ENCODE data around the gene GDPD2. TPM values are rescaled to one million over a fixed set of nuclear protein-coding genes. Genes with fewer than 3 reads are reported as not detected.

The GDPD2 gene
- total and polyA plus RNA-seq, 11 donors = not detected

- Histone ChIP-seq H3K27me3 (peaks cover 0 to 4% (median 0%) of the 10 kb centered on the region in 9 donors), H3K4me3 (no peak overlapping the region), H3K27ac (no peak overlapping the region), H3K4me1 (peaks cover 0 to 6% (median 0%) of the 10 kb centered on the region in 12 donors), H3K9me3 (no peaks in the 10 kb centered on the region), H3K36me3 (no peaks in the 10 kb centered on the region)
- TF ChIP-seq CTCF (IDR thresholded peaks at IDR 0.05) = no peak
- no peak for TF ChIP-seq POLR2A (IDR thresholded peaks at IDR 0.05)
- intact Hi-C loops (cut with DNase I) = no loop called here
- ATAC-seq (no peak), DNase-seq (no peak)
Measured at GRCh38 chrX:70466968-70467367, 43.9 kb downstream of the GDPD2 start.

GRCh38 chrX:70468709-70469108 is 45.6 kb downstream of the GDPD2 start:
- 70 to 98% (median 85%) methylated on average over 1 of the region's 1 CpG for WGBS, 4 donors
- TF ChIP-seq POLR2A (IDR thresholded peaks at IDR 0.05) = no peak
- no peak for TF ChIP-seq CTCF (IDR thresholded peaks at IDR 0.05)
- Histone ChIP-seq H3K4me3 (no peak overlapping the region), H3K9me3 (no peaks in the 10 kb centered on the region), H3K4me1 (peaks cover 0 to 6% (median 0%) of the 10 kb centered on the region in 12 donors), H3K36me3 (no peaks in the 10 kb centered on the region), H3K27ac (no peak overlapping the region), H3K27me3 (peaks cover 0 to 4% (median 0%) of the 10 kb centered on the region in 9 donors)
- DNase-seq = no peak
- no peak for ATAC-seq
- intact Hi-C loops (cut with DNase I) = no loop called here

- intact Hi-C loops (cut with DNase I) = no loop called here
- H3K4me1 ChIP-seq = peaks cover 0 to 6% (median 0%) of the 10 kb centered on the region in 12 donors
- TF ChIP-seq CTCF (IDR thresholded peaks at IDR 0.05) (no peak), POLR2A (IDR thresholded peaks at IDR 0.05) (no peak)
- ATAC-seq (no peak), DNase-seq (no peak)
- H3K9me3 ChIP-seq = no peaks in the 10 kb centered on the region
- H3K4me3 ChIP-seq = no peak overlapping the region
- H3K27ac ChIP-seq = no peak overlapping the region
- no peaks in the 10 kb centered on the region for H3K36me3 ChIP-seq
- peaks cover 0 to 9% (median 0%) of the 10 kb centered on the region in 9 donors for H3K27me3 ChIP-seq
- 71 to 91% (median 86%) methylated on average over 3 of the region's 3 CpGs for WGBS, 4 donors
Measured at GRCh38 chrX:70470850-70471289, 47.8 kb downstream of the GDPD2 start.

- intact Hi-C loops (cut with DNase I) = loop anchor here in 1 of 10 donors (2.0 kb wide), 1 partner anchor 20 kb away; no protein-coding TSS in a partner anchor
- Histone ChIP-seq H3K27ac (peak overlapping the region in 8 of 12 donors; percentile 1 to 87 (median 55)), H3K36me3 (no peaks in the 10 kb centered on the region), H3K27me3 (peaks cover 0 to 40% (median 0%) of the 10 kb centered on the region in 9 donors), H3K9me3 (no peaks in the 10 kb centered on the region), H3K4me1 (peaks cover 0 to 44% (median 11%) of the 10 kb centered on the region in 12 donors), H3K4me3 (no peak overlapping the region)
- WGBS, 4 donors = 55 to 96% (median 80%) methylated on average over 5 of the region's 5 CpGs
- ATAC-seq = no peak
- DNase-seq = no peak
- TF ChIP-seq POLR2A (IDR thresholded peaks at IDR 0.05) (no peak), CTCF (IDR thresholded peaks at IDR 0.05) (no peak)
Measured at GRCh38 chrX:70476166-70476933, 53.2 kb downstream of the GDPD2 start.

Data from heart left ventricle (tissue), 16 donors.